HG03060 (cell line): ENCODE data around the gene EEF2.
"Not testable (repeated sequence)": the region's sequence is repeated elsewhere in the genome, so short reads cannot be mapped to it uniquely, and the experiment has no call there.

ENCODE experiments used
- ATAC-seq: cut with Tn5 transposase; IDR thresholded peaks from one replicate; pipeline ENCODE4 v1.9.1; 2021; ENCODE audit warnings: low read depth, moderate number of reproducible peaks; ENCODE audit not compliant: unreplicated experiment

EEF2 gene

GRCh38 chr19:3950871-3951861 is 34.1 kb downstream of the EEF2 start:
- ATAC-seq = no peak

DNA sequence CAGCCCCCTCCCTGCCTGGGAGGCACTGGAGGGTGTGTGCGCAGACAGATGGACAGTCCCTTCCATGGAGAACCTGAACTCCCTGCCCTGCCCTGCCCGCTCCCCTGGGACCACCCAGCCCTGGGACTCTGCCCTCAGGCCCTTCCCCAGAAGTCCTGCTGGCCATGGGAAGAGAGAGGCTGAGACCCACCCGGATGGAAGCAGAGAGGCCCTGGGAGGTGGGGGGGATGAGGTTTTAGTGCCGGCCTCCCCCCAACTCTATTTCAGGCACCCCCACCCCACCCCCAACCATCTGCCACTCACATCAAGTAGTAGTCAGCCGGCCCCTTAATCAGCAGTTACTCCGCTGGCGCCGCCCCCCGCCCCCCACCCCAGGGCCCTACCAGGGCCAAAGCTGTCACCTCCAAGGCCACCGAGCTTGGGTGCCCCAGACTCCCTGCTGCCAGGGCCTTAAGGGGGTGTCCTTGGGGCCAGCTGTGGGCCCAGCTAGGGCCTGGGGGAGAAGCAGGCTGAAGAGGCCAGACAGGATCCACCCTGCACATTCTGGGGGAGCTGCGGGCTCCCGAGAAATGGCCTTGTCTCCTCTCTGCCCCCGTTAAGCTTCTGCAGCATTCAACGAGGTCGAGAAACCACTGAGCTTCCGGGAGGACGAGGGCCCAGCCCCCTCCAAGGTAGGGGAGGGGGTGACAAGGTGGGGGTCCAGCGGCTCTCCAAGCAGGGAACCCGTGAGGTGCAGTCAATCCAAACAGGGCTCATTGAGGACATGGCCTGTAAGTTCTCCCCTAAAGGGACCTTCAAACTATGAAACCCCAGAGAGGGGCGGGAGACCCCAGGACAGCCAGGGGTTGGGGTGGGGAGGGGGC is 35.0 kb downstream of the EEF2 start:
- no peak for ATAC-seq

DNA sequence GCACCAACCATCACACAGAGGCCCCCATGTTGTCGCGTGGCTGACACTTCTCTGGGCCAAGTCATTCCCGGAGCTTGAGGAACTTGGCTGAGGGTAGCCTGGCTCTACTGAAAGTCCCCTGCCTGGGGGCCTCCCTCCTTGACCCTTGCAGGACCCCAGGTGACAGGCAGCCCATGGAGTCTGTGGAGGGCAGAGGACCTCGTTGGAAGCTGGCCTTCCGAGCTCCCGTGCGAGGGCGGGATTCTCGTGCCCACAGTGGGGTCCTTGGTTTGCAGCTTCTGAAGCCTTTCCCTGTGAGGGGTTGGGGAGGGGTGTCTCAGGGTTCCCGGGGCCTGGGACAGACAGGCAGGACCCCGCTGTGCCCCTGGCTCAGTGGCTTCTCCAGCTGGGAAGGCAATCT is 36.0 kb downstream of the EEF2 start:
- no peak for ATAC-seq

DNA sequence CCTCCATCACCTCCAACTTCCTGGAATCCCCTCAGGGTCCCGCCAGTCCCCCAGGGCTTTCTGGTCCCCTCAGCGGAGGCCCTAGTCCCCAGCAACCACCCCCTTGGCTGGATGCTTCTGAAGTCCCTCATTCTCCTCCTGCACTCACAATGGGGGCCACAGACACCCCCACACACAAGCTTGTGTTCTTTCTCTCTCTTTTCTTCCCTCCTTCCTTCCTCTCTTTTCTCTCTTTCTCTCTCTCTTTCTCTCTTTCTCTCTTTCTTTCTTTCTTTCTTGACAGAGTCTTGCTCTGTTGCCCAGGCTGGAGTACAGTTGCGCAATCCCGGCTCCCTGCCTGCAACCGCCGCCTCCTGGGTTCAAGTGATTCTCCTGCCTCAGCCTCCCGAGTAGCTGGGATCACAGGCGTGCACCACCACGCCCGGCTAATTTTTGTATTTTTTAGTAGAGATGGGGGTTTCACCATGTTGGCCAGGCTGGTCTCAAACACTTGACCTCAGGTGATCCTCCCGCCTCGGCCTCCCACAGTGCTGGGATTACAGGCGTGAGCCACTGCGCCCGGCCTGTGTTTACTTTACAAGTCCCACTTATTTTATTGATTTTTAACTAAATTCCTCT is 37.8 kb downstream of the EEF2 start:
- ATAC-seq = not testable (repeated sequence)

- ATAC-seq = no peak
Observed at GRCh38 chr19:3945838-3946237, 39.4 kb downstream of the EEF2 start.

DNA sequence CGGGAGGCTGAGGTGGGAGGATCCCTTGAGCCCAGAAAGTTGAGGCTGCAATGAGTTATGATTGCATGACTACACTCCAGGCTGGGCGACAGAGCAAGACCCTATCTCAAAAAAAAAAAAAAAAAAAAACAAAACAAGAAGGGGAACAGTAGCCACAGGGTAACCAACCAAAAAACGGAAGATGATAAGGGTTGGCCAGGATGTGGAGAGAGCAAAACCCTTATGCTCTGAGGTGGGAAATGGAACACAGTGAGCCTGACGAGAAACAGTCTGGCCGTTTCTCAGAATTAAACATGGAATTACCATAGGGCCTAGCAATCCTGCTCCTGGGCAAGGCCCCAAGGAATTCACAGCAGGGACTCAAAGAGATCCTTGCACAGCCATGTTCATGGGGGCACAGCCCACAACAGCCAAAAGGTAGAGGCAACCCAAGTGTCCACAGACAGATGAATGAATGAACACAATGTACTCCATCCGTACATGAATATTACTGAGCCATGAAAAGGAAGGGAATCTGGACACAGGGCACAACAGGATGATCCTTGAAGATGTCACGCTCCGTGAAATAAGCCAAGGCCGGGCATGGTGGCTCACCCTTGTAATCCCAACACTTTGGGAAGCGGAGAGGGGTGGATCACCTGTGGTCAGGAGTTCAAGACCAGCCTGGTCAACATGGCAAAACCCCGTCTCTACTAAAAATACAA is 41.1 kb downstream of the EEF2 start:
- ATAC-seq = no peak

DNA sequence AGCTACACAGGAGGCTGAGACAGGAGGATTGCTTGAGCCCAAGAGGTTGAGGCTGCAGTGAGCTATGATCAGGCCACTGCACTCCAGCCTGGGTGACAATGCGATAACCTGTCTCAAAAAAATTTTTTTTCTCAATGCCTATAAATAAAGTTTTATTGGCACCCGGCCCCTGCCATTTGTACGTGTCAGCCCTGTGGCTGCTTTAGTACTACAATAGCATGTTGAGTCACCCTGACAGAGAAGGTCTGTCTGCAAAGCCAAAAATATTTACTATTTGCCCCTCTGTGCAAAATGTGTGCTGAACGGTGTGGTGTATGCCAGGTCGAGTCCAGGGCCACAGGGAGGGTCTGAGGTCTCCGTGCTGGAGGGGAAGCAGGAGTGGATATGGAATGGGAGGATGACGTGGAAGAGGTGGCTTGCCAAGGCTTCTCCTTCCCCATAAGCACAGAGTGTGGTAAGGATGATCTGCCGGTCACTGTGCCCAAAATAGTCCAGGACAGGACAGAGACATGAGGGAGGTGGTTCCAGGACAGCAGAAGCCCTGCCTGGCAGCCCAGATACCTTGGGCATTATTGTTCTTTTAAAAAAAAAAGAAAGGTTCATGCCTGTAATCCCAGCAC is 42.4 kb downstream of the EEF2 start:
- ATAC-seq = no peak

- not testable (repeated sequence) for ATAC-seq
Observed at GRCh38 chr19:3938300-3938950, 46.8 kb downstream of the EEF2 start.

- ATAC-seq = no peak
Observed at GRCh38 chr19:3936506-3937442, 48.5 kb downstream of the EEF2 start.

- ATAC-seq = no peak
Observed at GRCh38 chr19:3932931-3933810, 52.1 kb downstream of the EEF2 start, which contains the start of gene NMRK2. Gene NMRK2, plus strand, starts transcription at chr19:3933069. Its CDS starts 603 bp downstream, at chr19:3933672.

DNA sequence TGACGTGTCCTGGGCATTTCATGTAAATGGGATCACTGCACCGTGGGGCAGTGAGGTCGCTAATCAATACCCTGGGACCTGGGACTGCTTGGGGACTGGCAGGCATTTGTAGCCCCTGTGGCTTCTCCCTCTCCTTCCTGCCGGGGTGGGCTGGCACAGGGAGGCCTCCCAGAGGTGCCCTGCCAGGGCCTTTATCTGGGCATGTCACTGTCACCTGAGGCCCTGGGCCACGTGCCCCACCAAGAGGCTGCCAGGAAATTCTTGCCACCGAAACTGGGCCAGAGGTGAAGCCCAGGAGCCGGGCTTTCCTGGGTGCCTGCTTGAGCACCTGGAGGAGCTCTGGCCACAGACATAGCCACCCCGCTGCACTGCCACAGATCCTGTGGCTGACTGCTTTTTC is 54.2 kb downstream of the EEF2 start:
- ATAC-seq = no peak
